Measurements from ENCODE around the gene RAB20. TPM values are rescaled to one million over a fixed set of nuclear protein-coding genes. Genes with fewer than 3 reads are reported as not detected.
A peak's percentile ranks its signal among the peaks of the same experiment; 100 is the strongest.

RAB20 gene
- total RNA-seq, 1 experiment from 2014 or later: 30.5 TPM

DNA sequence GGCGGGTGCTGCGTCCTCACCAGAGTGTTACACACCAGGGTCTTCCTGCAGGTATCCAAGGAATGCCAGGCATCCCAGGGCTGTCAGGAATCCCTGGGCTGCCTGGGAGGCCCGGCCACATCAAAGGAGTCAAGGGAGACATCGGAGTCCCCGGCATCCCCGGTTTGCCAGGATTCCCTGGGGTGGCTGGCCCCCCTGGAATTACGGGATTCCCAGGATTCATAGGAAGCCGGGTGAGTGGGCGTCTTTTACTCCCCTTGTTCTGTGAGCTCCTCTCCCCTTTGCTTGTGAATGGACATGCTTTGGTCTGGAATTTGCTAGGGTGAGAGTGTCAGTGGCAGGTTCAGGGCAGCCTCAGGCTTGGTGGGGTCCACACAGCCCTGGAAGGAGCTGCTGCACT is 75.9 kb downstream of the RAB20 start:
- DNase-seq (ENCODE audit: low read depth): peak; percentile 13
- in situ Hi-C loops (cut with HindIII; ENCODE audit: low pct_unique_long_range_greater_than_20kb, low sequenced_read_pairs): no loop called here

DNA sequence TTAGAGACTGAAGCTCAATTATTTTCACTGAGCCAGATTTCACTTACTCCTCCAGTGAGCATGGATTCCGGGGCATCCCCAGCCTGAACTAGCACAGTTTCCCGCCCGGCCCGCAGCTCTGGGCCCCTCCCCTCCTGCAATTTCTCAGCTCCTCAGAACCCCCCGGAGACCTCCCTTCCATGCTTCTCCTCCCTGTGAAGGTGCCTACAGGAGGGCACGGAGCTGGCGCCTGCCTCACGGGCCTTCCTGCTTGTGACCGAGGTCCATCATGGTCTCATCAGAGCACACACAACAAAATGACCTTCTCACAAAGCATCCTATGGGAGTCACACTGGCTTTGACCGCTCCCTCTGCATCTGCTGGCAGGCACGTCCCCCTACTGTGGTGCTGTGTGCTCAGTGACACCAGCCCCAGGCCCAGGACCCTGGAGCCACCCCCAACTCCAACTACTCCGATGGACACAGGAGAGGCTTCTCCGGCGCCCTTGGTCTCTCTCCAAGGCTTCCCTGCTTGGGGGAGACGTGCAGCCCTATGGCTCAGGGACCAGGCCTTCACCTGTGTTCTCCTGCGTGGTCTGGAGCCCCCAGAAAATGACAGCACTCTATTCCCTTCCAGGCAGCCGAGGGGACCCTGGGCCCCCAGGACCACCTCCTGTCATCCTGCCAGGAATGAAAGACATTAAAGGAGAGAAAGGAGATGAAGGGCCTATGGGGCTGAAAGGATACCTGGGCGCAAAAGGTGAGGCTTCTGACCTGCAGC is 77.1 kb downstream of the RAB20 start:
- no peak for DNase-seq (ENCODE audit: low read depth)
- in situ Hi-C loops (cut with HindIII; ENCODE audit: low pct_unique_long_range_greater_than_20kb, low sequenced_read_pairs): no loop called here

DNA sequence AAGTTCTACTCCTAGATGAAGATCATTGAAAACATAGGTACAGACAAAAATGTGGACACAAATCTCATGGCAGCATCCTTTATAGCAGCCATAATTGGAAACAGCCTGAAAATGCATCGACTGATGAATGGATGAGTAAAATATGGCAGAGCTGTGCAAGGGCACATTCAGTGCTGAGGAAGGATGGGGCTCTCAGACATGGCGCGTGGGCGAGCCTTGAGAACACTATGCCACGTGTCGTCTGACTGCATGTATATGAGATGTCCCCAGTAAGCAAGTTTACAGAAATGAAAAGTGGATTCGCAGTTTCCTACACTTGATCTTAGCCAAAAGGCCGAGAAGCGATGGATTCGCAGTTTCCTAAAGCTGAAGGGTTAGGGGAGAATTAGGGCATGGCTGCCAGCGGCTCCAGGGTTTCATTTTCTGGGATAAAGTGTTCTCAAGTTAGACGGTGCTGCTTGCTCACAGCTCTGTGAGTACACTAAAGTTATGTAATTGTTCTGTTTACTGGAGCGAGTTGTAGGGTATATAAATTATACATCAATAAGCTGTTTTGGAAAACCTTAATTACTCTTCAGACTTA is 78.0 kb downstream of the RAB20 start:
- no peak for DNase-seq (ENCODE audit: low read depth)

DNA sequence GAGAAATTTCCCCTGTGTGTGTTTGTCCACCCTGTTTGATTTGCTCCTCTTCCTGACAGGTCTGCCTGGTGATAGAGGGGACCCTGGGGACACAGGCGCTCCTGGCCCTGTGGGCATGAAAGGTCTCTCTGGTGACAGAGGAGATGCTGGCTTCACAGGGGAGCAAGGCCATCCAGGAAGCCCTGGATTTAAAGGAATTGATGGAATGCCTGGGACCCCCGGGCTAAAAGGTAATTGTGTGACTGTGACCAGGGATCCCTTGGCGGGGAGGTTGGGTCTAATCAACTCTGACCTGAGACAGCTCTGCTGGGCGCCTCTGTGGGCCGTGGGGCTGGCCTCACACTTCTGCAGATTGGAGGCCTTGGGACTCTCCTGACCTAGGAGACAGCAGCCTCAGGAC is 81.4 kb downstream of the RAB20 start:
- no peak for DNase-seq (ENCODE audit: low read depth)
- in situ Hi-C loops (cut with HindIII; ENCODE audit: low pct_unique_long_range_greater_than_20kb, low sequenced_read_pairs): no loop called here

More for the DNA sequence above, 78.0 kb downstream of the RAB20 start:
- in situ Hi-C loops (cut with HindIII; ENCODE audit: low pct_unique_long_range_greater_than_20kb, low sequenced_read_pairs): no loop called here

DNA sequence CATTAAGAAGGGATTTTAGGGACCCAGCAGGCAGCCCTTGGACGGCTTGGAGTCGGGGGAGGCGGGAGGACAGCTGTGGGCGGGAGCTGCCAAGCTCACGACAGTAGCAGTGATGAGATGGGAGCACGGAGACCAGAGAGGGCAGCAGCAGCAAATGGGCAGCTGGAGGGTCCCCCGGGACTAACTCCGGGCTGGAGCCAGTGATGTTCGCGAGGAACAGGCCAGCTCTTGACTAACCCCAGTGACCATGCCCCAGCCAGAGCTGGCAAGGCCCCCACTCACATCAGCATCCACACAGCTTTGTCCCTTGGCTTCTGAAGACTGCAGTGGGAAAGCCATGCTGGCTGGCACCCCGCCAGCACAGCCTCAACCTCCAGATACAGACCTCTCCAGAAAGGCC is 81.9 kb downstream of the RAB20 start:
- no peak for DNase-seq (ENCODE audit: low read depth)
- in situ Hi-C loops (cut with HindIII; ENCODE audit: low pct_unique_long_range_greater_than_20kb, low sequenced_read_pairs): no loop called here

DNA sequence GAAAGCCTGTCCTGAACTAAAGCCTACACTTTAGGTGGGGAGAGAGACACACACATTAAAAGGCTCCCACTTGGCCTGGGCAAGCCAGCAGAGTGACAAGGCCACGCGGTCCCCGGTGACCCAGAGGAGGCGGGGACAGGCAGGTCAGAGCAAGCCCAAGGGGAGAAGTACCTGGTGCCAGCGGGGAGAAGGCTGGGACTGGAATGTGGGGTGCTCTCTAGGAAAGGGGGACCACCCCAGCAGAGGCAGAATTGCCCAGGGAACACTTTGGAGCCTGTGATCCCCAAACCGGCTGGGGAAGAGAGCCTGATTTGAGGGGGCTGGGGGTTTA is 82.3 kb downstream of the RAB20 start:
- in situ Hi-C loops (cut with HindIII; ENCODE audit: low pct_unique_long_range_greater_than_20kb, low sequenced_read_pairs): no loop called here
- DNase-seq (ENCODE audit: low read depth): no peak

DNA sequence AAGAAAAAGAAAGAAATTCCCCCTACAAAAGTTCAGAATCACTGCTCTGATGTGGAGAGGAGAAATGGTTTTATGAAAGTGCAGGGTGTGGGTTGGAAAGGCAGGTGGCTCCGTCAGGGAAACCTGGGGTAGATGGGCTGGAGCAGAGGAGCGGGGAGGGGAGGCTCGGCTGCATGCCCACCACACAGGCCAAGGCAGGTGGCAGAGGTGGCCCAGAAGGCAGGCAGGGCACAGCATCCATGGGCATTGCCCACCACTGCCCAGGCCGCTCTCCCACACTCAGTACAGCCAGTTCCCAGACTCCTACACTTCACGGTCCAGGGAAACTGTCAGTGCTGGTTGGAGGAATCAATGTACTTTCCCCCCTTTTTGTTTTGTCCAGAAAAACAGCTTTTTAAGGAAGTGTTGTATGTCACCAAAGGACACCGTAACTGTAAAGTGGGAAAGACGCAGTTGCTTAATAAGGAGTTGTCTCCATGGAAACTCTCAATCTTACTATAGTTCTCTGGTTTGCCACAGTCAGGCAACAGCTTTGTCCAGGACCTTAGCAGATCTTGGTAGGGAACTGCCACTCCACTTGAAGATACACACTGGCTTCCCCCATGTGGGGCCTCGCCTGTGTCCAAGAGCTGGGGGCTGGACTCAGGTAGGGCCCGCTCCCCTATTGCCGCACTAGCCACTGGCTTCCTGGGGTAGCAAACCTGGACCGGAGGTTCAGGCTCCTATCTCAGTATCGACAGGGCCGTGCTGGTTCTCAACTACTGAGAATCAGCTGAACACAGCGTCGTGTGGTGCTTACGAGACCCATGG is 82.9 kb downstream of the RAB20 start:
- in situ Hi-C loops (cut with HindIII; ENCODE audit: low pct_unique_long_range_greater_than_20kb, low sequenced_read_pairs): no loop called here
- DNase-seq (ENCODE audit: low read depth): no peak

DNA sequence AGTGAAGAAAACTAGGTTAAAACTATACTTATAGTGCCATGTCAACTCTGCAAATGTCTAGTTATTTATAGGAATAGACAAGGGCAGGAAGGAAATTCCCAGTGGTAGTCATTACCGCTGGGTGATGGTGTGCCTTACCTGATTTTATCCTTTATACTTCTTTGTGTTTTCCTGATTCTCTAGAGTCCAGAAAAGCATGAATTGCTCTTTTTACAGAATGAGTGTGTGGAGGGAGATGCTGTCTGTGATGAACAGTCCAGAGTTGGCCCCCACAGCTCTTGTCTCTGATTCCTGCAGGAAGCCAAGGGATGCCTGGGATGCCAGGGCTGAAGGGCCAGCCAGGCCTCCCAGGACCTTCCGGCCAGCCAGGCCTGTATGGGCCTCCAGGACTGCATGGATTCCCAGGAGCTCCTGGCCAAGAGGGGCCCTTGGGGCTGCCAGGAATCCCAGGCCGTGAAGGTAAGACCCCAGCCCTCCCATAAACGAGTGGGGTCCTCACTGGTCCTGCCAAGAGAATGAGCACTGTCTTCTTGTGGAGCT is 83.7 kb downstream of the RAB20 start:
- no peak for DNase-seq (ENCODE audit: low read depth)
- in situ Hi-C loops (cut with HindIII; ENCODE audit: low pct_unique_long_range_greater_than_20kb, low sequenced_read_pairs): no loop called here

DNA sequence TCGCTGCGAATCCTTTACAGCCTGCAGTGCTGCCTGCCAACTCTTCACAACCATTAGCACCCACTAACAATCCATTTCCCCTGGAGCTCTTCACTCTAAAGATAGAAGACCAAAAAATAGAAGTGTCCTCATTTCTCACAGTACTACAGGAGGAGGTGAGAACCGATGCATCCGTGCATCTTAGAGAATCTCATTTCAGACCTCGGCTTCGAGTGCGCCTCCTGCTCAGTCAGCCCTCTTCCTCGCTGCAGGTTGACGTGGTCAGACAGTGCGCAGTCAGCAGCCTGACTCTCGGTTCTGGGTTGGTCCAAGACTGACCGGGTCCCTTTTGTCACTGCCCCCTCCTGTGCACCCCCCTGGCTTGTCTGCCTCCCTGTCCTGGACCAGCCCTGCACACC is 85.3 kb downstream of the RAB20 start:
- in situ Hi-C loops (cut with HindIII; ENCODE audit: low pct_unique_long_range_greater_than_20kb, low sequenced_read_pairs): no loop called here
- no peak for DNase-seq (ENCODE audit: low read depth)

DNA sequence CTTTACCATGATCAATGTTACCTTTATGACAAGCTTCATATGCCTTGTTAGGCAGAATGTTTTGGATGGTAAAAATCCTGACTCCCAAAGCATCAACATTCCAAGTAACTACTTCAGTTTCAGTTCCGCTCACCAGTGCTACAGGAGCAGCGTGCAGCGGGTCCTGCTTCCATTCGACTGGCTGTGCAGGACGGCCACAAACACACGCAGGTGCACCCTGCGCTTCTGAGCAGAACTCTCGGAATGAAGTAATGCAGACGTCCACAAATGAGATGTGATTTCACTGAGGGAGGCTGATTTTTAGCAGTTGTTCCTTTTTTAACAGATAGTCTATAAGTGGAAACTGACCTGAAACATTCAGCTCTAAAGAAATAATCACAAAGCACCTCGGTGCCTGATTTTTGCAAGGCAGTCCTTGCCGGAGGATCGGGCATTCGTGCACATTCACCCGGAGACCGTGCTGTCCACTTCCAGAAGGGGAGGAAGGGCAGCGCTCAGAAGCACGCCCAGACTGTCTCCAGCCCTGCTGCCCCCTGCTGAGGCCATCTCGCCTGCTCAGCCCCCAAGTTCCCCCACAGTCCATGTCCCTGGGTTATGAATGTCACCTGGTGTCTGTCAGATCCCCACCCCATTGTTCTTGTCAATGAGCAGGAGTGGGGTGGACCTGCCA is 85.8 kb downstream of the RAB20 start:
- no peak for DNase-seq (ENCODE audit: low read depth)
- in situ Hi-C loops (cut with HindIII; ENCODE audit: low pct_unique_long_range_greater_than_20kb, low sequenced_read_pairs): no loop called here

DNA sequence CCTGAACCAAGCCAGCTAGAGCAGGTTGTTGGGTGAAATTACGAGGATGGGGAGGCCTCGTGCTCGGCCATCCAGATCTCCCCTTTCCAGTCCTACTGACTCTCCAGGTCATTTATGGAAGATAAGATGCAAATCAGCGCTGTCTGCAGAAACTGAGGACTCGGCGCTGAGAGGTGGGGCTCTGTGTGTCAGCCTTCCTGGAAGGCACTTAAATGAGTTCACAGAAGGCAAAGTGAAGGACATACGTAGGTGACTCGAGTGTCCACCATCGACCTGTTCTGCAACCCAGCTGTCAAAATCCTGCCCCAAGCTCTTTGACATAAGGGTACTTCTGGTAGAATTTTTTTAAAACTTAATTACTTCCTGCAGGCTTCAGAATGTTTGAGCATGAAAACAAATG is 86.4 kb downstream of the RAB20 start:
- in situ Hi-C loops (cut with HindIII; ENCODE audit: low pct_unique_long_range_greater_than_20kb, low sequenced_read_pairs): no loop called here
- no peak for DNase-seq (ENCODE audit: low read depth)

DNA sequence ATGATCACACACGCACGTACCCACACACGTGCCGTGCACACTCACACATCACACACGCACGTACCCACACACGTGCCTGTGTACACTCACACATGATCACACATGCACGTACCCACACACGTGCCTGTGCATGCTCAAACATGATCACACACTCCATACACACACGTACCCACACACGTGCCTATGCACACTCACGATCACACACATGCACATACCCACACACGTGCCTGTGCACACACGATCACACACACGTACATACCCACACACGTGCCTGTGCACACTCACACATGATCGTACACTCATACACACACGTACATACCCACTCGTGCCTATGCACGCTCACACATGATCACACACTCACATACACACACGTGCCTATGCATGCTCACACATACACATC is 86.8 kb downstream of the RAB20 start:
- in situ Hi-C loops (cut with HindIII; ENCODE audit: low pct_unique_long_range_greater_than_20kb, low sequenced_read_pairs): no loop called here
- no peak for DNase-seq (ENCODE audit: low read depth)

Other genes with a start within 250 kb of the RAB20 start
- gene NAXD, start 53.8 kb upstream of the RAB20 start, total RNA-seq (2014; rRNA removed; shearing (Covaris generic); ENCODE audit: low replicate concordance): 9.1 and 9.4 TPM in 2 replicates
- gene CARS2, start 144.4 kb upstream of the RAB20 start, total RNA-seq (2014; rRNA removed; shearing (Covaris generic); ENCODE audit: low replicate concordance): 41.2 and 45.6 TPM in 2 replicates
- 8.1 and 13.7 TPM in 2 replicates for gene ING1, start 152.0 kb upstream of the RAB20 start, total RNA-seq (2014; rRNA removed; shearing (Covaris generic); ENCODE audit: low replicate concordance)